Right kidney (tissue), 9 donors: ENCODE data around the gene KRT74.

Experiments
- DNase-seq: peaks from one replicate; pipeline ENCODE4 v3.0.0-alpha.2; 2016
- long read RNA-seq, 8 donors: transcript quantifications; one replicate each; lab custom pipeline, GENCODE V29; 2026

KRT74 gene
- long read RNA-seq, donor 1: 0 reads
- long read RNA-seq, donor 2: 0 reads
- long read RNA-seq, donor 3: 0 reads
- long read RNA-seq, donor 4: 0 reads
- long read RNA-seq, donor 5: 0 reads
- long read RNA-seq, donor 6: 0 reads
- long read RNA-seq, donor 7: 0 reads
- long read RNA-seq, donor 8: 0 reads

DNA sequence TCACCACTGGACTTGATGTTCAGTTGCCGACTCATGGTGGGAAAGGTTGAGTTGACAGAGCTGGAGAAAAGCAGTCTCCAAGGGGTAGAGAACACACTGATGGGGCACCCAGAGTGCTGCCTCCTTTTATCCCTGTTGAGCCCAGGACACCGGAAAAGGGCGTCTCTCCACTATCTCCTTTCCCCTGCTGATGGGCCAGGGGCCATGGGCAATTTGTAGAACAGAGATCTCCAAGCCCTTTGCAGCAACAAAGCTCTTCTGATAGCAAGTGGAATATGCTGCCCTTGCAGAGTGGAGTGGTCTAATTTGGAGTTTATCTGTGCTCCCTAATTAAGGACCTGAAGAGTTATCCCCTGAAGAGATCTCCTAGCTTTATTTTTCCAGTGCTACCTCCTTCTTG, at the start of gene KRT74:
TSS of gene KRT74 (minus strand) at position 101 of the 400 bp plus-strand sequence. CDS start at position 35, 66 bp downstream.
- DNase-seq: no peak

DNA sequence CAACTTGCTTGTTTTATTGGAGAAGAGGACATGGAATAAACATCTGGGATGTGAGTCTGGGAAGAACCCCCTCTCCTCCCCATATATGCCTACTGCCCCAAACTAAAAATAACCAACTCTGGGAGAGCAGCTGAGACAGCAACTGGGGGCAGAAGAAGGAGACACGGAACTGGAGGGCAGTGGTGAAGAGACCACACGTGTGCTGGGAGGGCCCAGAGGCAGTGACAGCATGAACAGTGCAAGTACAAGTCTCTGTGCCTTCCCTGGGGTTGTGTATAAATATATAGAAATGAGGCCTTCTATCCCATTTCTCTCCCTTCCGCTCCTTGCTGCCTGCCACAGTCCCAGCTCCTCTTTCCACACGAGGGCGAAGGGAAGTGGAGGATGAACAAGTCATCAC, 48.7 kb upstream of the KRT74 start:
- DNase-seq: no peak

DNA sequence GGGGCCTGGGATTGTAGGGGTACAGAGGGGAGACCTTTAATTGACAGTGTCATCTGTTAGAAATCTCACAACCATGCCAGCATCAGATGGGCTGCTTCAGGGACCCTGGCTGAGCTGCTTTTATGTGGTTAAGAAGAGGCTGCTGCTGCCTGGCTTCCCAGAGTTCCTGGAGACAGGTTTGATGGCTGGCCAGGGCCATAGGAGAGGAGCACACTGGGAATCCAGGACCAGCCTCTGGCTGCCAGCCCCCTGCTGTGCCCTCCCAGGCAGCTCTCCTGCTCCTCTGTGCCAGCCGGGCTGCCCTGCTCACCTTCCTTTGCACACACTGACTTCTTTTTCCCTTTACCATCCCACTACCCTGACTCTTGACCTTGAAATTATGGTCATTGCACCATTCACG, 45.2 kb upstream of the KRT74 start:
- DNase-seq: no peak

DNA sequence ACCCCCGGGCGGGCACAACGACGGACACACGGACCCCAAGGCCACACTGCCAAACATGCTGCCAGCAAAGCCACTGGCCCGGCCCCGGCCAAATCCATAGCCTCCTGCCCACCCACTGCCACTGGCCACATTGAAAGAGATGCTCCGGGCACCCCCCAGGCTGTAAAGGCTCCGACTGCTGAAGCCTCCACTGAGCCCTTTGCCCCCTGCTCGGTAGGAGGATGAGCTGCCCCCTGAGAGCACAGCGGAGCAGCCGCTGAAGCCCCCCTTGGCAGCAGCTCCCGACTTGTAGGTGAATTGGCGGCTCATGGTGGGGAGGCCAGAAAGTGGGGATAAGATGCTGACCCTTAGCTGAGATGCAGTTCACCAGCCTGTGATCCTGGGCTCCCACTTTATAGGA, 44.6 kb upstream of the KRT74 start, which contains the start of gene KRT73:
TSS of gene KRT73 (minus strand) at position 344 of the 400 bp plus-strand sequence. CDS start at position 309, 35 bp downstream.
- no peak for DNase-seq

DNA sequence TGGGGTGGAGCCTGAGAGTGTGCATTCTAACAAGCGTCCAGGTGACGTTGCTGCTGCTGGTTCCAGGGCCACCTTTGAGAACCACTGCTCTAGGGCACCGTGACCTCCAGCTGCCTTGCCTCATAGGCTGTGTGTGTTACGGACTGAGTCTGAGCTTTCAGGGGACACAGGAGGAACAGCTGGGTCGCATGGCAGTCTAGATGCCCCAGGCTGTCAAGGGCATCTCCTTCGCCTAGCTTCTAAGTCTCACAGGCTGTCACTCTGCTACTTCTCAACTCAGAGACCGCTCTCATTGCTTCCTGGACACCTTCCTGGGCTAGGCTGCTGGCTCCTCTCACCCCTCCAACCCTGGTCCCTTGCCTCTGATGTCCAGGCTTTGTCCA, 43.8 kb upstream of the KRT74 start:
- DNase-seq: no peak

DNA sequence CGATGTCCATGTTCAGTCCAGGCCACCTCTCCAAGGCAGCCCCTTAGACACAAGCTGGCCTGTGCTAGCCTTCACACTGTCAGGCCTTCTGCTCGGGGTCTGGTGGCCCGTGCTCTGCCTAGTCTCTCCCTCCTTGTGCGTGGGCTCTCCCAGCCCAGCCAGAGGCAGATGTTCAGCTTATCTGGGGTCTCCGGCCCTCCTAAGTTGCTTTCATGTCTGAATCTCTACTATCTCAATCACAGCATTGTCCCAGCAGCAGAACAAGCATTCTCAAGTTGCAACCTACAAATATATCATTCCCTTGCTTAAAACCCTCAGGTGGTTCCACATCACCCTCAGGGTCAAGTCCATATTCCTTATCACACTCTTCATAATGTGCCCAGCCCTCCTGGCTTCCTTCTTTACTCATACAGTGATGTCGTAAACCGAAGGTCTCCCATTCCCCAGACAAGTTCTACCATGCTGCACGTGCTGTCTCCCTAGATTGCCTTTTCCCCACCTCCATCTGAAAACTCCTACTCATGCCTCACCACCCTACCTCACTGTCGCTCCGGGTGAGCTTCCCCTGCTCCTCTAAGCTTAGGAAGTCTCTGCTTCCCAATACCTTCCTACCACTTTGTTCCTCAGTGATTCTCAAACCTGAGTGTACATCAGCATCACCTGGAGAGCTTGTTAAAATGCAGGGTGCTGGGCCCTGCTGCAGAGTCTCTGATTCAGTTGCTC, 43.2 kb upstream of the KRT74 start:
- DNase-seq: no peak

DNA sequence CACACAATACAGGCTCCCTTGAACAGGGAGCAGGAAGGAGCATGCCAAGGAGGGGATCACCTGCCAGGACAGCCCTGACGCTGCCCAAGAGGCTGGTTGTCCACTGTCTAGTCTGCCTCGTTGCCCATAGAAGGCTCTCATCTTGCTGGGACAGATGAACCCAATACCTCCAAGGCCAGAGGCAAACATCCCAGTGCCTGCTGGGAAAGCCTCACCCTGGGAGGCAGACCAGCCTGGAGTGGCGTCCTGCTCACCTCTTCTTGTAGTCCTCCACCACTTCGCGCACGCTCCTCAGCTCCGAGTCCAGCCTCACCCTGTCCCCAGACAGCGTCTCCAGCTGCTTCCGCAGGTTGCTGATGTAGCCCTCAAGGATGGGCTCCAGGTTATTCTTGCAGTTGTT, 42.3 kb upstream of the KRT74 start:
- DNase-seq: no peak

DNA sequence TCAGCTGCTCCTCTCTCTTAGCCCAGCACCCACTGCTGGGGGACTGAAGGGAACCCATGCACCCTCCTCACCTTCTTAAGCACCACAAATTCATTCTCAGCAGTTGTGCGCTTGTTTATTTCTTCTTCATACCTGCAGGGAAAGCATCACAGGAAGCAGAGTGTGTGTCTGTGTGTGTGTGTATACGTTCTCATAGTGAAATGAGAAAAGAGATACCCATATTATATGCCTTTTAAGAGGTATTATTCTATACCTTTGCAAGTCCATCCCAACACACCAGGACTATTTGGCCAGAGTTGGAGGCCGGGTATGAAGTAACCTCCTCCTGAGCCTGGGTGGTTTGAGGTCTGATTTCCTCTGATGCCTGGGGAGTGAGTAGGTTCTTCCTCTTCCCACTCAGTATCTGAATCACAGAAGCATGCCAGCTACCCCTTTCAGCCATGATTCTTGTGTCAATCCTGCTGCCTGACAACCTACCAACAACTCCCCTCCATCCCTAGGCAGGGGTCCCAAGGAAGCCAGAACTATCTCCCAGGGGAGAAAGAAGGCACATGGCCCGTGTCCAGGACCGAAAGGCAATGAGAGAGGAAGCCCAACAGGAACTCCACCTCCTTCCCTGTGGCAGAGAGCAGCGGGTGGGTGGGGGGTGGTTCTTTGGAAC, 41.7 kb upstream of the KRT74 start:
- DNase-seq: no peak

DNA sequence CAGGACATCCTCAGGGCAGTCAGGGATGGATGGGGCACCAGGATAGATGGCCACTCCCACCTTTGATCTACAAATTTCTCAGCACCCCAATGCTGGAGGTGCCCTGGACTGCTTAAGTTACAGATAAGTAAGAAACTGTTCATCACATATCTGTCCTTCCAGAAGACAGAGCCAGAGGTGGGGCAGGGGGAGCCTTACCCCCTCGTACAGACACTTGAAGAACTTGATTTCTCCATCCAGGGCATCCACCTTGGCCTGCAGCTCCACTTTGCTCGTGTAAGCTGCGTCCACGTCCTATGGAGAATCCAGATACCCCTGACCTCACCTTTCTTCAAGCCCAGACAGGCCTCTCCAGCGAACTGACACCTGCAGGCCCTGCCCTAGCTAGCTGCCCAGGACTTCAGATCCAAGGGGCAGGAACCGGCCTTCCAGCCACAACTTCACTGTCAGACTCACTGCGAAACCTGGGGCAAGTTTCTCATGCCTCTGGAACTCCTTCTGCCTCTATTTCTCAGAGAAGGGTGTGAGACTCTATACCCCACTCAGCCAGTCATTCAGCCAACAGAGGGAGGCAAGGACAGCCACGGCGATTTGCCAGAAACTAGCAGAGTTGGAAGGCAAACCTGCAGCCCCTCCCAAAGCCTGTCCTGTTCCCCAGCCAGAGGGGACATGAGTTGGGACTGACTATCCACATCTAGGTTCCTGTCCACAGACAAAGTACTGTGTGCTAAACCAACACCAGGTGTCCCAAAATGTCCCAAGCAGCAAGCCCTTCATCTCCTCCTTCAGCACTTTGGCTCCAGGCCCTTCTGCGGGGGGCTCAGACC, 41.0 kb upstream of the KRT74 start:
- no peak for DNase-seq

DNA sequence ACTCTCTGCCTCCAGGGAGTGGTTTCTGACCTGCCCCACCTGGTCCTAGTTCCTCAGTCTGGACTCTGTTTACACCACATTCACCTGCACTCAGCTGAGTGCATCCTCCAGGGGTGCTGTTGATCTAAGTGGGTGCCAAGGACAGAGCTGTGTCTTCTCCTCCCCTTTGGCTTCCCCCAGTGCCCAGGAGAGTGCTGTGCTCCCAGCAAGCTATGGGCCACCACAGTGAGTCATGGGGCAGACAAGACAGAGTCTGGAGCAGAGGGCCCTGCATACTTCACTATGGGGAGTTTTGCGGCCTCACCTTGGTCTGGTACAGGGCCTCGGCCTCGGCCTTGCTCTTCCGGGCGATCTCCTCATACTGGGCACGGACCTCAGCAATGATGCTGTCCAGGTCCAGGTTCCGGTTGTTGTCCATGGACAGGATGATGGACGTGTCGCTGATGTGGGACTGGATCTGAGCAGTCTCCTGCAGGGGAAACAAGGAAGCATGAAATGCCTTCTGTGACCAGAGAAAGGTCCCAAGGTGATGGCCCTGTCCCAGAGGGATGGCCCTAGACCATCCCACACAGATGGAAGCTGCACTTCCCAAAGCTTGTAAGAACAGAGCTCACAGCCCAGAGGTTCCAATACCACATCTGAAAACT, 39.9 kb upstream of the KRT74 start:
- no peak for DNase-seq

DNA sequence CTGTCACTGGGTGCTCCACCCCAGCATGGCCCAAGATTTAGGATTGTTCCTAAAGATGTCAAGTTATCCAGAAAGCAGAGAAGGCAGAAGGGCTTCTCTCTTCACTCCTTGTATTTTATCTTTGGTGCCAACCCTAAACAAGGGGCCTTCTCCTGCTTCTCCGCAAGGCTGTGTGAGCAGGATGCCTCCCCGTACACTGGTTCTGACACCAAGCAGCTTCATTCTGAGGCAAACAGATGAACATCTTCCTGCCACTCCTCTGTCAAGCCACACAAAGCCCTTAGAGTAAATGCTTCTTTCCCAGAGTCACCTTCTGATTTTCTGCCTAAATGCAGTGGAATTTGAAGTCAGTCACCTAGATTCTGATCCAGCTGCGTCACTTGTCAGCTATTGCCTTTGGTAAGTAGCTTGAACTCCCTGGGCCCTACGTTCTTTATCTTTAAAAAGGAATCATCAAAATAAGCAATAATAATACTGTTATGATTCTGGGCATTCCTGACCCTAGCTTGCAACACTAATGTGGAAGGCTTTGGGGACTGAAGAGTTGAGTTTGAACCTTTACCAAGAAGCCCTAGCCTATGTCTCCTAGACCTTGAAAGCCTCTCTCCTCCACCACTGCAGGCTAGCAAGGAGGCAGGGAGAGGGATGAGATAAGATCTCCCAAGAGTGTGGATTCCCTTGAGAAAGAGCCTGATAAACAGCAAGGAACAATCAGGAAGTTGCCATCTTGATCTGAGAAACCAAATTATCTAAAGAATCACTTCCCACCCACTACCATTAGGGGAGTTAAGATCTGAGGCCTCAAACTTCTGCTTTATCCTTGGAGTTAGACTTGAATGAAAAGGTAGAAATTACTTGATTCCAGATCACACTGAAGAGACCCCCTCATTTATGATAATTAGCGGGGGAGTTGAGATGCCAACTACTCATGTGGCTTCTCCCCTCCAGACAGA, 39.1 kb upstream of the KRT74 start:
- DNase-seq: no peak

DNA sequence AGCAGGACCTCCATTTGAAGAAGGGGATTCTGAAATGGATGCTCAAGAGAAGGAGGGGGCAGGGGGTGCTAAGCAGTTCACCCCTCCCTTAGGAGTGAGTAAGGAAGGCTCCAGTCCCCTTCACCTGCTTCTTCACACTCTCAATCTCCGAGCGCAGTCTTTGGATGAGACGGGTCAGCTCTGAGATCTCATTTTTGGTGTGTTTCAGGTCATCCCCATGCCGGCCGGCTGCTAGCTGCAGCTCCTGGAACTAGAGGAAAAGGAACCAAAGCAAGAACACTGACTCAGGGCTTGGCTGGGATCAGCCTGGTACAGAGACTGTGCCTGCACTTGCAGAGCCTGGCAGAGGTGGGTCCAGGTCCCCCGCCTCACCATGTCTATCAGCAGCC, 37.4 kb upstream of the KRT74 start:
- DNase-seq: no peak

DNA sequence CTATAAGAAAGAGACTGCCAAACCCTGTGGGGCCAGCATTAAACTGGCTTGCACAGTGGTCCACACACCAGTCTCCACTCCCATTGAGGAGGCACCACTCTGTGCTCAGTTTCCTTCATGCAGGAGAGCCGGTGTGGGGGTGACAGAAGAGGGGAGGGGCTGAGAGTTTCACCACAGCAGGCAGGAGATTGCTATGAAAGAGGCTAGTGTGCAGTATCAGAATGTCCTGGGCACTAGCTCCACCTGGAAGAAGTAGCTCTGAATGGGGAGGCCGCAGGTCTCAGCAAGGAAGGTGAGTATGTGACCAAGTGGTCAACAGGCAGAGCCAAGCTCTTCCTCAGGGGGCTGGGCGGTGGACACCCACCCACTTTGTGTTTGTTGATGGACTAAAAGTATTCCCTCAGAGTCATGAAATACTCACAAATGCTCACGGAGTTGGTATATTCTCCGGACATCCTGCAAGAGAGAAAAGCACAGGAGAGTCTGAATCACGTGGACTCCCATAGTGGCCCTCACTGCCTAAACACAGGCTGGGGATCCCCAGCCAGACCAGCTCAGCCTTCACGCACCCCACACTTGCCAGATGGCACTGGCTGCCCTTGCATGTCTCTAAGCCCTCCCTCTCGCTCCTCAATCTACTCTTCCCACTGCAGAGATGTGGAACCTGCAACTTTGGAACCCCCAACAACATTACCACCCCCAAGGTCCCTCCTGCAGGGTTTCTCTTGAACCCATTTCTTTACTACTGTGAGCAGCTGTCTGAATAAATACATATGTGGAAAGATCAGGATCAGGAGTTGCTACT, 35.4 kb upstream of the KRT74 start:
- no peak for DNase-seq

DNA sequence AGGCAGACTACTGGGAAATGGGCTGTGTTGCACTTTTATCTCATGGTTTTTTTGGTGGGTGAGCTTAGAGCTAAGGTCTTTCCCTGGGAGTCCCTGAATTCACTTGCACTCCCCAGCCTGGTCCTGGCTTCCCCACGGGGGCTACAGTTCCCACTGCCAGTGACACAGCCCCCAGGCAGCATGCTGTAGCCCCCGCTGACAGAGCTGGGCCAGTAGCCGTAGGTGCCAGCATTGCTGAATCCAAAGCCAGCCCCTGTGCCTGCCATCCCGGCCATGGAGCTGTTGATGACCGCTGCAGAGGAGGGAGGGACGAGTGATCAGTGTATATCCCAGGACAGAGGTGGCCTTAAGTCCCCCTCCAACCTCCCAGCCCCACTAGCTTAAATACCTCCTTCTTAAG, 34.5 kb upstream of the KRT74 start:
- DNase-seq: no peak

DNA sequence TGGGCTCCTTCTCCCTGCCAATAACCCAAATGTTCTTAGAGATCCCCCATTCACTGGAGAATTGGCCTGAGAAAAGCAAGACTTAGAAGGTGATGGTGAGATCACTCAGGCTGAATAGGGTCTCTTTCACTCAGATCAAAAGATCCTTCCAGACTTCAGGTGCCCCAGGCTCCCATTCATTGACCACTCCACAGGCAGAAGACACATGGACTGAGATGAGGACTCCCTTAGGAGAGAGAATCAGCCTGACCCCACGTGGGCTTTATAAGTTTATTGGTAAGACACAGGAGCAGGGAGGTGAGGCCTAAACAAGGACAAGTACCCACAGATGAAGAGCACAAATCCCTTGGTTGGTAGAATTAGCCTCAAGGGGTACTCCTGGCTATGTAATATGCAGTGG, 33.7 kb upstream of the KRT74 start:
- DNase-seq: no peak

DNA sequence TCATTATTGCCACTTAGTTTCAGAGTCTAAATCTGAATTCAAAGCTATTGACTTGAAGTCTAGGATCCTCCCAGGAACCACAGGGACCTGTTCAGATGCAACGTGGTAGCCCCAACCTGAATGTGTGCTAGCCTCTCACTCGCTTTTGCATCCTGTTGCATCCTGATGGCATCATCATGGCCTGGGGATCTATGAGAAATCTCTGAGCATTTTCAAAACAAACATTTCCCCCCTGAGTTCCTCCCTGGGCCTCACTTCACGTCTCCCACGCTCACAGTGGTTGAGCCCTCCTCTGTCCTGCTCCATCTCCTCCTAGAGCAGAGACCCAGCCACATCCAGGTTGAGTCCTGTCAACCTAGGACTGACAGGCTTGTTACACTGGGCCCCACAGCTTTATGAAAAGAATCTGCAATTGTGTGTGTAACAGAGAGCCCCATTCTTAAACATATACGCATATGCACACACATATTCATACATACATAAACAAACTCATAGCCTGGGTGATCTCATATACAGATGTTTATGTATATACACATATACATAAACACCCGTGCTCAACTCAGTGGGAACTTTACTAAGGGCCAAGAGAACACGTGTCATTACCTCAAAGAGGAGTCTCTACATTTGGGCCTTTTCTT, 33.1 kb upstream of the KRT74 start:
- DNase-seq: no peak

DNA sequence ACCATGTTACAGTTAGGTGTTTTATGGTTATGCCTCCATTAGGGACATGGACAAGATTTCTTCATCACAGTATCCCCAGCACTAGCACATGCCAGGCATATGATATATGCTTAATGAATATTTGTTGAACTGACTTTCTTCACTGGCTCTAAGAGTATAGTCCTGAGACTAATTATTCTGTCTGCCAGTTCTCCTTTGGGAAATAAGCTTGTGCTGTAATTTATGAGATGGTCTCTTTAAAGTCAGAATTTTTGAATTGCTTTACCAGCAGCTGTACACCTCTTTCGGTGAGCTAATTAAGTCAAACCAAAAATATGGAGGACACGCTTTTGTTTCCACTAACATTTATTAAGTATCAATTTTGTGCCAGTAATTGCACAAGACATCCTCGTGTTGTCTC, 32.5 kb upstream of the KRT74 start:
- no peak for DNase-seq

DNA sequence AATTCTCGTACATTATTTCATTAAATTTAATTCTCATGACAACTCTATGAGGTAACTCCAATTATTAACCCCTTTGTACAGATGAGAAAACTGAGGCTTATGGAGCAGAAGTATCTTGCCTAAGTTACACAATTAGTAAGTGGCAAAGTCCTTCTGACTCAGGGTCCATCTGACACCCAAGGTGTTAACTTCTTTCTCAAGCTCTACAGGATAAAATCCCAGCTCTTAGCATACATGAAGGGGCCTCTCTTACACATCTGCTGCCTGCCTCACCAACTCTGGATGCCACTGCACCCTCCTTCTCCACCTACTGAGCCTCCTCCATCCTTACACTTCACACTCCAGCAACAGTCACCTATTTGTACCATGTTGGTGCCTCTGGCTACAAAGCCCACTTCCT, 31.9 kb upstream of the KRT74 start:
- no peak for DNase-seq

DNA sequence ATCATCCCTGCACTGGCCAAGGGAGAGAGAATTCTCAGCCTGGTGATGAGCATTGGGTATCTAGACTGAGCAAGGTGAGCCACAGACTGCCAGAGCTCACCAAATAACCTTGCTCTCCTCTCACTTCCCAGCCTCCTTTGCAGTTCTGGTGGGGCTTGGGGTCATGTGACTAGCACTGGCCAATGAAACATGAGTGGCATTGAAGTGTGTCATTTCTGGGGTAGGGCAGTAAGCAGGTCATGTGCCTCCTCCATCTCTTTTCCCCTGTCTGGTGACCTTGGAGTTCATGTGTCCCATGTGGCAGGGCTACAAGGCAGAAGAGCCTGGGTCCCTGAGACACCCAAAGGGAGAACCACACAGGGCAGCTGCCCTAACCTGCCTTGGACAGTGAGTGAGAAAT, 31.2 kb upstream of the KRT74 start:
- no peak for DNase-seq

DNA sequence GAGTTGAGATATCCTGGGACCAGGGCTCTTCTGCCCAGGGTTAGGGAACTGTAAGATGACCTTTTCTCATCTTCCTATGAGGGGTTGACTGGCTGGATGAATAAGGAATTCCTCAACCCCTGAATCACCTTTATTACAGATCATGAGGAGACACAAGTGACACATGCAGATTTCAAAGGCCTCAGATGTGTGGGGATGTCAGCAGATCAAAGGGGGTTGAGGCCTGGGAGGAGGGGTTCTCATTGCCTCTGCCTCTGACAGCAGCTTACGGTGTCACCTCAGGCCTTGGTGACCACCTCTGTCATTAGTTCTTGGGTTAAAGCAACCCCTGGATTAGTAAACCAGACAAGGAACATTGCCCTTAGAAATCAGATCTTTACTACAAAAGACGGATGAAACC, 29.7 kb upstream of the KRT74 start:
- no peak for DNase-seq
